K562 treated with DMSO at 1 percent for 48 hours (cell line): Measurements from ENCODE around the gene ODF4. TPM values are rescaled to one million over a fixed set of nuclear protein-coding genes. Genes with fewer than 3 reads are reported as not detected.

ENCODE experiments used
- total RNA-seq: library from RNA; unstranded; fragments of 300-600 nt; gene quantifications from 2 replicates; pipeline ENCODE4 v1.2.3, GENCODE V29; 2022; ENCODE audit warnings: low replicate concordance; ENCODE audit errors: extremely low read depth

The ODF4 gene
- not detected in 2 replicates for total RNA-seq

GRCh38 chr17:8339540-8339939 is at the start of gene ODF4:
Gene ODF4, plus strand, starts transcription at chr17:8339840. Its CDS starts 212 bp downstream, at chr17:8340052.

GRCh38 chr17:8376271-8377067 is 36.8 kb downstream of the ODF4 start, which contains the start of gene KRABD2:
Gene KRABD2, minus strand, starts transcription at chr17:8376704.

GRCh38 chr17:8383143-8383822 is 43.6 kb downstream of the ODF4 start, which contains the start of gene RPL26:
Gene RPL26, minus strand, starts transcription at chr17:8383193. Its CDS starts 883 bp downstream, at chr17:8382310.

Other genes starting within 250 kb of the ODF4 start
- not detected in 2 replicates for gene ALOXE3, start 221.3 kb upstream of the ODF4 start, total RNA-seq
- not detected in 2 replicates for gene HES7, start 215.7 kb upstream of the ODF4 start, total RNA-seq
- not detected in 2 replicates for gene PER1, start 187.4 kb upstream of the ODF4 start, total RNA-seq
- not detected in 2 replicates for gene VAMP2, start 176.9 kb upstream of the ODF4 start, total RNA-seq
- not detected in 2 replicates for gene TMEM107, start 163.5 kb upstream of the ODF4 start, total RNA-seq
- gene BORCS6, start 149.7 kb upstream of the ODF4 start, total RNA-seq = not detected in 2 replicates
- not detected in 2 replicates for gene AURKB, start 129.3 kb upstream of the ODF4 start, total RNA-seq
- gene CTC1, start 91.8 kb upstream of the ODF4 start, total RNA-seq = not detected in 2 replicates
- gene PFAS, start 90.6 kb upstream of the ODF4 start, total RNA-seq = not detected in 2 replicates
- not detected in 2 replicates for gene RANGRF, start 51.2 kb upstream of the ODF4 start, total RNA-seq
- not detected in 2 replicates for gene SLC25A35, start 44.4 kb upstream of the ODF4 start, total RNA-seq
- gene ARHGEF15, start 29.6 kb upstream of the ODF4 start, total RNA-seq = not detected in 2 replicates
- 1,797 TPM in 1 of 2 replicates, not detected in the other for gene RPL26, start 43.4 kb downstream of the ODF4 start, total RNA-seq
- gene RNF222, start 58.0 kb downstream of the ODF4 start, total RNA-seq = not detected in 2 replicates
- gene NDEL1, start 96.0 kb downstream of the ODF4 start, total RNA-seq = not detected in 2 replicates